Activated T-cell treated with anti-CD3 and anti-CD28 coated beads for 48 hours (primary cell): ENCODE measurements around the gene ABHD4.
"Not testable (repeated sequence)": the region's sequence is repeated elsewhere in the genome, so short reads cannot be mapped to it uniquely, and the experiment has no call there.

Source experiments
- DNase-seq: peaks from one replicate; pipeline ENCODE4 v3.0.0-alpha.2; 2020; ENCODE audit warnings: low read depth

Gene ABHD4

DNA sequence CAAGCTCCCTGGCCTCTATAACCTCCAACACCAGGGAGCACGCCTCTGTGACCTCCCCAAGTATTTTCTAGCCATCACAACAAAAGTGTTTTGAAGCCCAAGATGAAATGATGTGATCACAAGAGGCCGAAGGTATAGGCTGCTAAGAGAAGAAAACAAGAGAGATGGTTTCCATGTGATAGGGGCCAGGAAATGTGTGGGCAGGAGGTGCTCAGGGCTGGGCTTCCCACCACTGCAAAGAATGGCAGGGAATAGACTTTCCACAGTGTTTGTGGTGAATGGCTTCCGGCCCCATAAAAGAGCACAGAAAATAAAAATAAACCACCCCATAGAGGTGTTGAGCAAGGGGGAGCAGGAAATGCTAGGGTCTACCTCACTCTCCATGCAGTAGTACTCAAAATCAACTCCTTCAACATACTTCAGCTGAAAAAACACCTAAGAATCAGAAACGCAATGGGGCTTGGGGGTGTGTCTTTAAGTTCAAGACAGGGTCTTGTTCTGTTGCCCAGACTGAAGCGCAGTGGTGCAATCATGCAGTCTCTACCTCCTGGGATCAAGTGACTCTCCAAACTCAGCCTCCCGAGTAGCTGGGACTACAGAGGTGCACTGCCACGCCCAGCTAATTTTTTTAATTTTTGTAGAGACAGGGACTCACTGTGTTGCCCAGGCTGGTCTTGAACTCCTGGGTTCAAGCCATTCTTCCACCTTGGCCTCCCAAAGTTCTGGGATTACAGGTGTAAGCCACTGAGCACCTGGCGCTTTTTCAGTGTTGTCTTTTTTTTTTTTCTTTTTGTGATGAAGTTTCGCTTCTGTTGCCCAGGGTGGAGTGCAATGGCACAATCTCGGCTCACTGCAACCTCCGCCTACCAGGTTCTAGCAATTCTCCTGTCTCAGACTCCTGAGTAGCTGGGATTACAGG lies 36.2 kb upstream of the ABHD4 start:
- DNase-seq, result peak; percentile 55

DNA sequence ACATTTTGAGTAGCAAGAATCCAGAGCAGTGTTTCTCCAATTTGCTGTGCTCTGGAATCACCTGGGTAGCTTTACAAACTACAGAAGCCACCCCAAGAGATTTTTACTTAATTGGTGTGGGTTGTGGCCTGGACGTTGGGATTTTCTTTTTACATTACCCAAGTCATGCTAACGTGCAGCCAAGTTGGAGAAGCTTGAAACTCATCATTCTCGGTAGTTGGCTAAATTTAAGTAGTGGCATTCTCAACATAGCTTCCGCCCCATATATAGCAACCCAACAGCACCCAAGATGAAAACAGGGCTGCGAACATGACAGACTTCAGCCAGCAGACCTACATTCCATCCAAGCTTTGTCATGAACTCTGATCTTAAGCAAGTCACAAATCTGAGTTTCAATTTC lies 34.1 kb upstream of the ABHD4 start:
- DNase-seq, result no peak

- no peak for DNase-seq
Measured at GRCh38 chr14:22564463-22564862, 33.6 kb upstream of the ABHD4 start.

- DNase-seq, result no peak
Measured at GRCh38 chr14:22565391-22565945, 32.6 kb upstream of the ABHD4 start.

DNA sequence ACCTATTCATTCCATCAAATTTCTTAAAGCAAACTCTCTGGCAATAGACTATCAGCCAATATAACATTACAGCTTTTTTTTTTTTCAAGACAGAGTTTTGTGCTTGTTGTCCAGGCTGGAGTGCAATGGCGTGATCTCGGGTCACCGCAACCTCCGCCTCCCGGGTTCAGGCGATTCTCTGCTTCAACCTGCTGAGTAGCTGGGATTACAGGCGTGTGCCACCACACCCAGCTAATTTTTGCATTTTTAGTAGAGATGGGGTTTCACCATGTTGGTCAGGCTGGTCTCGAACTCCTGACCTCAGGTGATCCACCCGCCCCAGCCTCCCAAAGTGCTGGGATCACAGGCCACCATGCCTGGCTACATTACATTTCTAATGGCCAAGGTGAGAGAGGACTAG lies 31.8 kb upstream of the ABHD4 start:
- not testable (repeated sequence) for DNase-seq

- no peak for DNase-seq
Measured at GRCh38 chr14:22566845-22567244, 31.3 kb upstream of the ABHD4 start.

DNA sequence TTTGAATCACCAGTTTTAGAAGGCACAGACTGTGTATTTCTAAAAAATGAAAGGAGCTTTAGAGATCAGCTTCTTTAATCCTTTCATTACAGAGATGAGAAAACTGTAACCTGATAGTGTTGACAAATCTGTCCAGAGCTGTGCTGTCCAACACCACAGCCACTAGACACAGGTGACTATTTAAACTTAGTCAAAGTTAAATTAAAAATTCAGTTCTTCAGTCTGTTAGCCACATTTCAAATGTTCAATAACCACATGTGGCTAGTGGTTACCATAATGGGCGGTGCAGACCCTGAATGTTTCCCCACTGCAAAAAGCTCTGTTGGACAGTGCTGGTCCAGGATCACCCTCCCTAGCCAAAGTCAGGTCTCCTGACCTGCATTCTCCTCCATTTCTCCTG lies 30.7 kb upstream of the ABHD4 start:
- no peak for DNase-seq

- no peak for DNase-seq
Measured at GRCh38 chr14:22569106-22569736, 28.9 kb upstream of the ABHD4 start.

DNA sequence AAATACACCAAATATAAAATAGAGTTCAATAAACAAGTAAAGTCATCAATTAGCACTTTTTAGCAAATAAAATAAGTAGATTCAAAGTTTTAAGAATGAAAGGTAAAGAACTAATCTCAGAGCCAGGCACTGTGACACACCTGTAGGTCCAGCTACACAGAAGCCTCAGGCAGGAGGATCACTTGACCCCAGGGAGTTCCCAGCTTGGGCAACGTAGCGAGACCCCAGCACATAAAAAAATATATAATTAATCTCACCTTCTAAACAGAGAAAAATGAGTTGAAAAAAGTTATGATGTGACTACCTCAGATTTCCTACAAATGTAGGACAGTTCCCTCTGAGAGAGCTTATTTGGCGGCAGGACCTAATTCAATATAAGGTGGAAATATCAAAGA lies 28.4 kb upstream of the ABHD4 start:
- no peak for DNase-seq

DNA sequence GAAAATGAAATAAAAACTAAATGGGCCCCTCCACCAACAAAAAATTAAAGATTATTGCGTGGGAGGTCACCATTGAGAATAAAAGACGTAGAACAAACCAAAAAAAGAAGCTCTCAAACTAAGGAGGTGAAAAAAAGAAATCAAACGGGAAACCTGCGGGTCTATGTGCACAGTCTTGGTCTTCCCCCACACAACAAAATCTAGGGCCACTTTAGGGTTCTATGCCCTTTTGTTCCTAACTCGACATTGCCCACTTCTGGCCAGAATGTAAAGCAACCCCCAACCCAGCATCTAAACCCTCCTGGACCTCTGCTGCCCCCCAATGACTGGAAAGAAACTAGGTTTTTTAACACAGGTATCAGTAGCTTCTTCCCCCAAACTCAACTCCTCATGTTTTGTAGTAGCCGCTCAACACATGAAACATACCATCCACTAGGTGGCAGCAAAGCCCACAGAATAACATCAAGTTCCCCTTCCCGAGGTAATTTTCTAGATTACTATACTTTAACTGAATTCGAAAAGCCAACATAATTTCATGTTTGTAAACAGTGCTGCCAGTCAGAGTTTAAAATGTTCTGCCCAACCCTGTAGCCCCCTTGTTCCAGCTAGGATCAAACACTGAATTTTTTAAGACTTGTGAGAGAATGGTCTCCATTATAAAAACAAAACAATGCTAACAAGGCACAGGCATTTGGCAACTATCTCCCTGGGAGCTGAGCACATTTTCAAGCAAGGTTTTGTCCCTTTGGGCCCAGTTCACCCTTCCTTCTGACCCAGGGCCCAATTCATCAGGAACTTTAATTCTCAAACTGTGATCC lies 27.8 kb upstream of the ABHD4 start:
- peak; percentile 66 for DNase-seq

DNA sequence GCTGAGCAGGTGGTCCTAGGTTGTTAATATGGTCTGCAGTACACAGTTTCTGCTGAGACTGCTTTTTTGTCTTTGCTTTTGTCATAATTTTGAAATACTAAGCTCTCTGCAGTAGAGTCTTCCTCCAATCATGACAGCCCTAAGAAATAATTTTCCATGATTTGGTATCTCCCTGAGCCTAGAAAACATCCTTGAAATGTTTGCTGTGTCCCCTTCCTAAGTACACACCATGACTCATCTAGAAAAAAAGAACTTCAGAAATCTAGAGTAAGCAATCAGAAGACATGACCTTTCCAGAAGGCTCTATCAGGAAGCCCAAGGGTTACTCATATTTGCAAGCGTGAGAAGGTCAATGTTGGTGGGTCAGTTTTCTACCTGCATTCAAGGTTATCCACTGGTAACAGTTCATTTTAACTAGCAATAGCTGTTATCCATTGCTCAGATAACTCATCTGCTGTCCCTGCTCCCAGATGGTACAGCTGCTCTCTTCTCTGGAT lies 25.5 kb upstream of the ABHD4 start:
- no peak for DNase-seq

GRCh38 chr14:22573804-22574203 lies 24.3 kb upstream of the ABHD4 start:
- DNase-seq, result no peak

- DNase-seq, result no peak
Measured at GRCh38 chr14:22577334-22577908, 20.7 kb upstream of the ABHD4 start.

DNA sequence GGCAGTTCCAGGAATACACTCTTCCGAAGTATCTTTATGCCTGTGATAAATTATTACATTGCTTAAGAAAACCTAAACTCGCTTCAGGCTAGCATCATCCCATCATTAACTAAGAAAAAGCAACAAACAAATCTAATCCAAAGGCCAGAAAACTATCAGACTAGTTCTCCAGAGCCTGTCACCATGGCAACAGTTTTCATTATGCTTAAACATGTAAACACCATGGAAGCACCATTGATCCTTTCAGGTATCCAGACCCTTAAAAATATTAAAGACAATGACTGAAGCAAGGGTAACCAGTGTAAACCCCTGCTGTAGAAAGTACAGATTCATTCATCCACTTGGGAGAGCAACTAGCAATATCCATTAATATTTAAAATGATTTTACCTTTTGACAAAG lies 18.9 kb upstream of the ABHD4 start:
- no peak for DNase-seq

DNA sequence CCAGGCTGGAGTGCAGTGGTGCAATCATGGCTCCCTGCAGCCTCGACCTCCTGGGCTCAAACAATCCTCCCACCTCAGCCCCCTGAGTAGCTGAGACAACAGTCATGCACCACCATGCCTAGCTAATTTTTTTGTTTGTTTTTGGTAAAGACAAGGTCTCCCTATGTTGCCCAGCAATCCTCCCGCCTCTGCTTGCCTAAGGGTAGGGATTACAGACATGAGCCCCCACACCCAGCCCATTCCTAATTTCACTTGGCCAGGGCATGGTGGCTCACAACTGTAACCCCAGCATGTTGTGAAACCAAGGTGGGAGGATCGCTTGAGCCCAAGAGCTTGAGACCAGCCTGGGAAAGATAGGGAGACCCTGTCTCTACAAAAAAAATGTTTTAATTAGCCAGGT lies 18.2 kb upstream of the ABHD4 start:
- DNase-seq, result no peak

DNA sequence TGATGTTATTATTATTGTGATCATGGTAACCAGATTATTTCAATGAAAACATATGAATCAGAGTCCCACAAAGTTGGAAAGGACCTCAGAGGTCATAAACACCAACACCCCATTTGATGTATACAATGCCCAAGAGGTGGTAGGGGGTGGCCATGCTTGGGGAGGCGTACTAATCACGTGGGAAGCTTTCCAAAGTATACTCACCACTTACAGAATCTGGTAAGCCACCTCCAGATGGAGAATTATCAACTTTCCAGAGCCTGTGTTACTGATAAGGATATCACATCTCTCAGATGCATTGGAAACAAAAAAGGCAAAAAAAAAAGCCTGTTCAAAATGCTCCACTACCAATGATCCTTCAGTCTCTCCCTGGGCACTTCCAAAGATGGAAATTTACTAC lies 17.5 kb upstream of the ABHD4 start:
- DNase-seq, result no peak

DNA sequence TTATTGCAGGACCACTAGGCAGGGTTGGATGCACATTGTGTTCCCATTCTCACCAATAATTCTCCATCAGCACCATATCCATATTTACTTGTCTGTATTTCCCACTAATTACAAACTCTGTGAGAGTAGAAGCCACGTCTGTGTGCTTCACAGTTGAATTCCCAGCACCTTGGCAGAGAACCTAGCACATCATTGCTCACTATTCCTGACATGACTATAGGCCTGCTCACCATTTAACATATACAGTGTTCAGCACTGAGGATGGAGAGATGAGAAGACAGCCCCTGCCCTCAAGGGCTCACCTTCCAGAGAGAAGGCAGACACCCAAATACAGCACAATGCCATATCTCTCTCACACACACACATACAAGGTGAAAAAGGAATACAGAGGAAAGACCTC lies 14.1 kb upstream of the ABHD4 start:
- no peak for DNase-seq

DNA sequence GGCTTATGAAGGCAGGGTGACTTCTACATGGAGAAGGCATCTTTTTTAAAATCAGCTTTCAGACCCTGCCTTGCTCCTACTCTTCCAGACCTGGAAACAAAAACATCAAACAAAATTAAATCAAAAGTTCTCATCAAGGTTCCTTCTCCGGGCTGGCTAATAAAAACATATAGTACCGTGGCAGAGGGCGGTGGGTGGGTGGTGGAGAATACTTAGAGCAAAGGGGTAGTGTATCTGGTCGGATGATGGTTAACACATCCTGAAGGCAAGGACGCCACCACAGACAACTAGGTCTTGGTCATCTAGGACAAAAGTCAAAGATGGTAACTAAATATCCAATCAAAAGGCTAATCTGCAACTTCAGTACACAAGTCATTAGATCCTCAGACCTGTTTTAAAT lies 10.9 kb upstream of the ABHD4 start:
- no peak for DNase-seq

DNA sequence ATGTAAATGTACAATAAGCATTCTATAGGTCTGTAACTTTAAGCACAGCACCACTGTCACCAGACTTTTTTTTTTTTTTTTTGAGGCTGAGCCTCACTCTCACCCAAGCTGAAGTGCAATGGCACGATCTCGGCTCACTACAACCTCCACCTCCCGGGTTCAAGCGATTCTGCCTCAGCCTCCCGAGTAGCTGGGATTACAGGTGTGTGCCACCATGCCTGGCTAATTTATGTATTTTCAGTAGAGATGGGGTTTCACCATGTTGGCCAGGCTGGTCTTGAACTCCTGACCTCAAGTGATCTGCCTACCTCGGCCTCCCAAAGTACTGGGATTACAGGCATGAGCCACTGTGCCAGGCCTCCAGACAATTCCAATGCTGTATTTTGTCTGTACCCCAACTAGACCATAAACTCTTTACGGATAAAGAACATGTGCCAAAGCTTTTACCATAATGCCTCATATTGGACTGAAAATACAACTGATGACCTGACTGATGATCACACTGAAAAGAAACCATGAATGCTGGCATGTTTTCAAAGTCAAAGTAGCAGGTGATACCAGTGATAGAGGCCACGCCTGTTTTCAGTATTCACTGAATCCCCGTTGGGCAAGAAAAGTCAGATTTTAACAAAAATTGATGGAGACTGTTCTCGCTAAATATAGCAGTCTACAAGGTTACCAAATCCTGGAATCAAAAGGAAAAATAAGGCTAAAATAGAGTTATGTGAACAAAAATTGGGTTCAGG lies 10.2 kb upstream of the ABHD4 start:
- not testable (repeated sequence) for DNase-seq

- DNase-seq, result no peak
Measured at GRCh38 chr14:22588526-22589095, 9.5 kb upstream of the ABHD4 start.
